Measurements from ENCODE around the gene GMCL2. TPM values are rescaled to one million over a fixed set of nuclear protein-coding genes. Genes with fewer than 3 reads are reported as not detected.
"Not testable (repeated sequence)": the region's sequence is repeated elsewhere in the genome, so short reads cannot be mapped to it uniquely, and the experiment has no call there.

Gene GMCL2
- total RNA-seq, 1 experiment from 2014 or later: not detected

- peak; percentile 38 for DNase-seq (ENCODE audit: low read depth)
Observed at GRCh38 chr5:178206166-178207101, 19.3 kb upstream of the GMCL2 start.

- no peak for DNase-seq (ENCODE audit: low read depth)
Observed at GRCh38 chr5:178205749-178206047, 18.5 kb upstream of the GMCL2 start.

- DNase-seq (ENCODE audit: low read depth): peak; percentile 74
Observed at GRCh38 chr5:178204935-178205748, 18.0 kb upstream of the GMCL2 start.

DNA sequence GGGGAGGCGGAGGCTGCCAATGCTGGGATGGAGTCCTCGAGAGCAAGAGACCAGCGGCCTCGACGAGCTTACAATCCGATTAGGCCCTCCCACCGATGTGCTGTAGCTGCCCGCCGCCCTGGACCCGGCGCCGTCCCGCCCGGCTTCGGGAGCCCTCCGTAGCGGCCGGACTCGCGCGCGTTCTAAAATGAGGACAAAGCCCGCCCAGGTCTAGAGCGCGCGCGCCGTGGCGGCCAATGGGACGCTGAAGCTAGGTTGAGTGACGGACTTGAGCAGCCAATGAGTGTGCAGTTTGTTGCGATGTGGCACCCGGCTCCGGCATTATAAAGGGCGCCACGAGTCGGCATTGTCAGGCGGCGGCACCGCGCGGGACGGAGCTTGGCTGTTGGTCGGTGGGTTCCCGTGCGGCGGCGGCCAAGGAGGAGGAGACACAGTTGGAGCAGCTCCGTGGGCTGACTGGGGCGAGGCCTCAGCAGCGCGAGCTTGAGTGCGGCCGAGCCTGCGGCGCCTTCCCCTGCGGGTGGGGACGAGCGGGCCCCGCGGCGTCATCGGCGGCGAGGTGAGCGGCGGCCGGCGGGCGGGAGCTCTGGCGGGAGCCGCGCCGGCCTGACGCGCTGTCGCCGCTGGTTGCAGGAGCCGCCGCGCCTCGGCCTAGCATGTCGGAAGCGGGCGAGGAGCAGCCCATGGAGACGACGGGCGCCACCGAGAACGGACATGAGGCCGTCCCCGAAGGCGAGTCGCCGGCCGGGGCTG lies 17.2 kb upstream of the GMCL2 start, which contains the start of gene HNRNPAB:
HNRNPAB (plus strand) TSS at position 352 of the 753 bp plus-strand sequence; CDS start at position 657, 305 bp downstream.
- DNase-seq (ENCODE audit: low read depth): peak; percentile 94

- no peak for DNase-seq (ENCODE audit: low read depth)
Observed at GRCh38 chr5:178203670-178204181, 16.6 kb upstream of the GMCL2 start.

DNA sequence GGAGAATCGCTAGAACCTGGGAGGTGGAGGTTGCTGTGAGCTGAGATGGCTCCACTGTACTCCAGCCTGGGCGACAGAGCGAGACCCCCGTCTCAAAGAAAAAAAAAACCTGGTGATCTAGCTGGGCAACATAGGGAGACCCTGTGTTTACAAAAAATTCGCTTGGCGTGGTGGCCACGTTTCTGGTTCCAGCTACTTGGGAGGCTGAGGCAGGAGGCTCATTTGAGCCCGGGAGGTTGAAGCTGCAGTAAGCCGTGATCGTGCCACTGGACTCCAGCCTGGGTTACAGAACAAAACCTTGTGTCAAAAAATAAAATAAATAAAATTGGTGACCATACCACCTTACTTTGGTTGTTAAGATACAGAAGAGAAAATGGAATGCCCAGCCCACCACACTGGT lies 15.4 kb upstream of the GMCL2 start:
- DNase-seq (ENCODE audit: low read depth): no peak

GRCh38 chr5:178201927-178202235 lies 14.7 kb upstream of the GMCL2 start:
- no peak for DNase-seq (ENCODE audit: low read depth)

DNA sequence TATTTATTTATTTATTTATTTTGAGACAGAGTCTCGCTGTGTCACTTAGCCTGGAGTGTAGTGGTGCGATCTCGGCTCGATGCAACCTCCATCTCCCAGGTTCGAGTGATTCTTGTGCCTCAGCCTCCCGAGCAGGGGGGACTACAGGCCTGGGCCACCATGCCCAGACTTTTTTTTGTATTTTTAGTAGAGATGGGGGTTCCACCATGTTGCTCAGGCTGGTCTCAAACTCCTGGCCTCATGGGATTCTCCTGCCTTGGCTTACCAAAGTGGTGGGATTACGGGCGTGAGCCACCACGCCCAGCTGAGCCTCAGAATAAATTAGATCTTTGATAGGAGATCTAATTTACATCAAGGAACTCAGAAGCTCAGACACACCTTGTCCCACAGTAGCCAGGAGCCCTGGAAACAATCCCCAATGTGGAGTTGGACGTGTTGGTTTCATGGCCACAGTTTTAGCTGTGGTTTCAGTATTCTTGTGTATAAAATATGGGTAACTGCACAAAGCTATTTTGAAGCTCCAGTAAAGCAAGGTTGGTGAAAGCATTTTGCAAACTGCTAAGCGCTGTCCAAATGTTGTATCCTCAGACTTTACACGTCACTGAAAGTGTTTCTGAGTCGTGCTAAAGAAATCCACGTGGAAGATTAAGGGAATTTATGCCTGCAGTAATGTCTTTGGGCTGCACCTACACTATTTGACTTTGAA lies 14.2 kb upstream of the GMCL2 start:
- DNase-seq (ENCODE audit: low read depth): no peak

DNA sequence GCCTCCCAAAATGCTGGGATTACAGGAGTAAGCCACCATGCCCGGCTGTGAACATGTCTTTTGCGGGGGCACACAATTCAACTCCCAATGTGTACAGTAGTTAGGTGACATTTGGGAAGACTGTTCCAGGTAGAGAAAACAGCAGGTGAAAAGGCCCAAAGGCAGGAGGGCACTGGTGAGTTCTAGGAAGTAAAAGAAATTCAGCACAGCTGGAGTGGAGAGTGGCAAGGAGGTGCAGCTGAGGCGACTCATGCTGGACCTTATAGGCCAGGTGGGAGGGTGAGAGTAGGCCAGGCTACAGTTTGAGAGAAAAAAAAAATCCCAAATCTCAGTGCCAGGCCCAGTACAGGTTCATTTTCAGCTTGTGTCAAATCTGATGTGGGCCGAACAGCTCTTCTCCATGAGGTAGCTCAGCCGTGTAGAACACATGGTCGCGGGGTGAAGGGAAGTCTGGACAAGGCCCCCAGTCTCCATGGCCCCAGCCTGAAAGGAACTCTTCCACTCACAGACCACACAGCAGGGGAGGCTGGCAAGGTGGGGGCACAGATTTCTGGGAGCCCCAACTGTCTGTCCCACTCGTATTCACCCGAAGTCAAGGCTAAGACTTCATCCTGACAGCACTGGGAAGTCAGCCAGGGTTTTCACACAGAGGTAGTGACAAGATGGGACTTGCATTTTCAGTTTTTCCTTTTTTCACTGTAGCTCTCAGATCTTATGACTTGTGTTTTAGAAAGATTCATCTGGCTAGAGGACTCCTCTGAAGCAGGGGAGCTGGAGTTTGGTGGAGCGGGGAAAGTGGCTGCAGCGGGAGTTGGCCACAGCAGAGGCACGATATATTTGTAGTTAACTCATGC lies 12.6 kb upstream of the GMCL2 start:
- no peak for DNase-seq (ENCODE audit: low read depth)

GRCh38 chr5:178198706-178199105 lies 11.5 kb upstream of the GMCL2 start:
- DNase-seq (ENCODE audit: low read depth): no peak

- DNase-seq (ENCODE audit: low read depth): not testable (repeated sequence)
Observed at GRCh38 chr5:178198151-178198550, 11.0 kb upstream of the GMCL2 start.

GRCh38 chr5:178196986-178197385 lies 9.8 kb upstream of the GMCL2 start:
- DNase-seq (ENCODE audit: low read depth): no peak

DNA sequence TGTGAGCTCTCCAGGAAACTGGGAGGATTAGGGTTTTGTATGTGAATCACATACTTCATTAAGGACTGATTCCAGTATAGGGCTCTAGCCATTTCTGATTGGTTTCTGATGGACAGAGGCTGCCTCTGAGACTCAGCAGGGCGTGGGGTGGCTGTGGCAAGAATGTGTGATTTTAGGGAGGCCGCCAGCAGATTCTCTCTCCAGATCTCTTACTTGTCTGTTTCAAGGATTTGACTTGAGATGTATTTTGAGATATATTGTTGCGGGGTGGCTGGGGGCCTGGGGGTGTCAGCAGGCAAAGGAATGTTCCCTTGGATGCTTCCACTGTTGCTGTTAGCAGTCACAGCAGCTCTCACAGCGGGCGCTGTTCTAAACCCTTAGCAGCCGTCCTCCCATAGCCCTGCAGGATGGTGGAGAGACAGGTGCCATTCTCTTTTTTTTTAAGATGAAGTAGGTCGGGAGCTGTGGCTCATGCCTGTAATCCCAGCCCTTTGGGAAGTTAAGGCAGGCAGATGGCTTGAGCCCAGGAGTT lies 9.2 kb upstream of the GMCL2 start:
- no peak for DNase-seq (ENCODE audit: low read depth)

DNA sequence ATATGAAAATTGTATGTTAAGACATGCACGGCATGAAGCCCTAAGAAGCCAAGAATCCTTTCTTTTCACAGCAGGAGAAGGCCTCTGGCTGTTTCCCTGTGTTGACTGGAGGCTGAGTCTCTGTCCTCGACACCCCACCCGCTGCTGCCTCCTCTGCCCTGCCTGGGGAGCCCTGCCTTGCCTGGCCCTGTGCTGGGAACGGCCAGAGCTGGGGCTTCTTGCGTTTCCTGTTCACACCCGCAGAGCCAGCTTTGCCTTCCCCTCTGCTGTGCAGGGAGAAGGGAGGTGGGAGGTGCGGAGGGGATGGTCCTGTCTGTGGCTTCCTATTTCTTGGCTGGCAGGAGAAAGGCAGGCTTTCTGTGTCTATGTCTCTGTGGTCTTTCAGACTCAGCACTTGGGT lies 6.9 kb upstream of the GMCL2 start:
- DNase-seq (ENCODE audit: low read depth): no peak

DNA sequence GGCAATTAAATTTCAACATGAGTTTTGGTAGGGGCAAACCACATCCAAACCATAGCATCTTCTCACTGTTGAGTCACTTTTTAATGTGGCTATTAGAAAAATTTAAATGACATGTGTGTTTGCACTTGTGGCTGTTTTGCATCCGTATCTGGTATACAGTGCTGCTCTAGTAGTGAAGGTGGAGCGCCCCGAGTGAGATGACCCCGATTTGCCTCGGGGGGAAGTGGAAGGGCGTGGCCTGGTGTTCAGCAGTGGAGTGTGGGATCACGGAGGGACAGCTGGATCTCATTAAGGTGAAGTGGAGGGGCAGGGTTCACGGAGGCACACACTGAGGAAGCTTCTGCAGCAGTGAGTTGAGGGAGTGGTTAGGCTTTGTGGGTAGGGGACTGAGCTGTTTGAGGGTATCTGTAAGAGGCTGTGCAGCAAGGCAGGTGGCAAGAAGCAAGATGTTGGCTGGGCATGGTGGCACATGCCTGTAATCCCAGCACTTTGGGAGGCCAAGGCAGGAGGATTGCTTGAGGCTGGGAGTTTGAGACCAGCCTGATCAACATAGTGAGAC lies 6.2 kb upstream of the GMCL2 start:
- no peak for DNase-seq (ENCODE audit: low read depth)

DNA sequence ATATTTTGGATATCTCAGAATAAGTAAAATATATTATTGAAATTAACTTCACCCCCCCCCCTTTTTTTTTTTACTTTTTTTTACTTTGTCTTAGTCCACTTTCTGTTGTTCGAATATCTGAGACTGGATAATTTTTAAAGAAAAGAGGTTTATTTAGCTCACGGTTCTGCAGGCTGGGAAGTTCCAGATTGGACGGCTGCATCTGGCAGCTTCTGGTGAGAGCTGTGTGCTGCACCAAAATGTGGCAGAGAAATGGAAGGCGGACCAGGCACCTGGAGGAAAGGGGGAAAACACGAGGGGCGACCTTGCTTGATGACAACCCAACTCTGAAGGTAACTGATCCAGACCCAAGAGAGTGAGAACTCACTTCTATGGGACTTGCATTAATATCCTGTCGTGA lies 5.6 kb upstream of the GMCL2 start:
- no peak for DNase-seq (ENCODE audit: low read depth)

DNA sequence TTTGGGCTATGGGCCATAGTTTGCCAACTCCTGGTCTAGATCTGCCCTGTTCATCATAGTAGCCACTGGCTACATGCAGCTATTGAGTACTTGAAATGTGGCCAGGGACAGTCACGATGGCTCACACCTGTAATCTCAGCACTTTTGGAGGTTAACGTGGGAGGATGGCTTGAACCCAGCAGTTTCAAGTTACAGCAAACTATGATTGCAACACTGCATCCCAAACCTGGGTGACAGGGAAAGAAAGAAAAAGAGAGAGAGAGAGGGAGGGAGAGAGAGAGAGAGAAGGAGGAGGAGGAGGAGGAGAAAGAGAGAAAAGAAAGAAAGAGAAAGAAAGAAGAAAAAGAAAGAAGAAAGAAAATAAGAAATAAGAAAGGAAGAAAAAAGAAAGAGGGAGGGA lies 5.1 kb upstream of the GMCL2 start:
- DNase-seq (ENCODE audit: low read depth): no peak

DNA sequence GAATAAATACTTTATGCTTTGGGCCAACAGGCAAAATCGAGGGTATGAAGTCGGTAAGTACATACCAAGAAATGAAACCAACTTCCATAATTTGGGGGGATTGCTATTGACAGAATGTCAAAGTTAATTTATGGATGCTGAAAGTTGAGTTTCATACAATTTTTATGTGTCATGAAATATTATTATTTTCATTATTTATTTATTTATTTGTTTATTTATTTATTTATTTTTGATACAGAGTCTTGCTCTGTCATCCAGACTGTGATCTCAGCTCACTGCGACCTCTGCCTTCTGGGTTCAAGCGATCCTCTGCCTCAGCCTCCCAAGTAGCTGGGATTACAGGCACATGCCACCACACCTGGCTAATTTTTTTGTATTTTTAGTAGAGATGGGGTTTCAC lies 4.5 kb upstream of the GMCL2 start:
- no peak for DNase-seq (ENCODE audit: low read depth)

- no peak for DNase-seq (ENCODE audit: low read depth)
Observed at GRCh38 chr5:178189433-178189832, 2.3 kb upstream of the GMCL2 start.

GRCh38 chr5:178186427-178186826 lies 744 bp downstream of the GMCL2 start:
- DNase-seq (ENCODE audit: low read depth): no peak
